Stimulated activated CD4-positive, alpha-beta T cell treated with anti-CD3 and anti-CD28 coated beads, Interleukin-15, amount 100 ng/mL, for 48 hours (primary cell): Measurements from ENCODE around the gene CCND1.
"Not testable (repeated sequence)": the region's sequence is repeated elsewhere in the genome, so short reads cannot be mapped to it uniquely, and the experiment has no call there.

ENCODE experiments used
- DNase-seq, 2 donors: peaks; one replicate each; pipeline ENCODE4 v3.0.0-alpha.2; 2020; ENCODE audit warnings: low read depth in 2 of 2

CCND1 gene

DNA sequence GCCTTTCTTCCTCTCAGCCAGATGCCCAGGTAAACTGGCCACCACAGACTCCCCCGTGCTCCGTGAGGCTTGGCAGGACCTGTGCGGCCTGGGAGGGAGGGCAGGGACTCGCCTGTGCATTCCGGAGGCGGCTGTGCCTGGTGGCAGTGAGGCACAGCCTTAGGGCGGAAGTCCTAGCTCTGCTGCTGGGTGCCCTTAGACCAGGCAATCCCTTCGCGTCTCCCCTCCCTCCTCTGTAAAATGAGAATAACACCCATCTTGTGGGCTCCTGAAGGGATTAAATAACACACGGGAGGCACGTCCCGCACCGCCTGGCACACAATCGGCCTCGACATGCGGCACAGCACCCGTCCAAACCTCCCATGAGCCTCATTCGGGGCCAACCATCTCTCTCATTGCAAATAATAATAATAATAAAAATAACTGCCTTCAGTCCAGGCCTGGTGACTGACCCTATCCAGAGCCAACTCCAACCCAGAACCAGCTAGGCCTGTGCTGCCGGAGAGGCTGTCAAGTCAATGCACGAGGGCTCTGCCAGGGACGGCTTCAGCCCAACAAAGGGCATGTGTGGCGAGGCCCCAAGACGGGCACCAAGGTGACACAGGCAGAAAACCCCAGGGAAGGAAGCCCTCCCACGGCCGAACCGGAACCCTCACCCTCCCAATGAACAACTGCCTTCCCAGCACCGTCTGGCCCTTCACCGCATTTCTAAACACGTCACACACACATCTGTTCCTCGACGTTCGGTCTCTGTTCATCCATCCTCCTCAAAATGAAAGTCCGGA lies 26.0 kb downstream of the CCND1 start:
- DNase-seq = no peak

- DNase-seq = no peak
These were observed 27.0 kb downstream of the CCND1 start for GRCh38 chr11:69667619-69668604.

- DNase-seq = no peak
These were observed 28.5 kb downstream of the CCND1 start for GRCh38 chr11:69669486-69669885.

- peak in 1 of 2 donors; percentile 45 for DNase-seq
These were observed 29.3 kb downstream of the CCND1 start for GRCh38 chr11:69670158-69670845.

- DNase-seq = no peak
These were observed 30.9 kb downstream of the CCND1 start for GRCh38 chr11:69671734-69672465.

GRCh38 chr11:69674267-69674885 lies 33.4 kb downstream of the CCND1 start:
- no peak for DNase-seq

DNA sequence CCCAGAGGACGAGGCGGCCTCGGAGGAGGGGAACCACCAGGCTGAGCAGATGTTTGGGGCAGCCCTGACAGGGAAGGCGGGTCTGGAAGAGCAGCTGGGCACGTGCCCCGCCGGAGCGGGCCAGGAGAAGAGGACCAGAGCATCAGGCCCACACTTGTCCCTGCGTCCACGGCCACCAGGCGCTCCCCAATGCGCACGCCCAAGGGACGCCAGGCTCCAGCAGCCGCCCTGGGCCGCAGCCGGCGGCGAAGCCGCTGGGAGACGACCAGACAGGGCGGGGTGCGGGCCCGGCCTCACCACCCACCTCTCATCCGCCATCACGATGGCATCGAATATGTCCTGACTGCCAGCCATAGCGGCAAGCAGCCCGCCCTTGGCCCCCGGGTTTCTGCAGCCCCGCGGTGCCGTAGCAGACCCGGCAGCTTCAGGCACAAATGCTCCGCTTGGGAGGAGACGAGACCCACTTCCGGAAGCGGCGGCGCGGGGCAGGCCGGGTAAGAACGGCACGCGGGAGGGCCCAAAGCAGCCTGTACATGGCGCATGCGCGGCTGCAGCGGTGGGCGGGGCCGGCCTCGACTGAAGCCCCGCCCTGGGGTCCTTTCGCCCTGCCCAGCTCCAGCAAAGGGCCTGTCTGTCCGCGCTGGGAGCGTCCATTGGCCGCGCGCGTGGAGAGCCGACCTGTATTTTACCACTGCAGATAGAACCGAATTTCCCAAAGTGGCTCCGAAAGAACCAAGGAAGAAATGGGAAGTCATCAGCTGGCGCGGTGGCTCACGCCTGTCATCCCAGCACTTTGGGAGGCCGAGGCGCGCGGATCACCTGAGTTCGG lies 34.1 kb downstream of the CCND1 start, which contains the start of gene LTO1:
Gene LTO1 (minus strand): TSS at position 468 of the 829 bp plus-strand sequence. CDS start 114 bp downstream, at position 354.
- DNase-seq = peak; percentile 89 to 94

- DNase-seq = no peak
These were observed 36.8 kb downstream of the CCND1 start for GRCh38 chr11:69677749-69678148.

- no peak for DNase-seq
These were observed 39.7 kb downstream of the CCND1 start for GRCh38 chr11:69680688-69681087.

DNA sequence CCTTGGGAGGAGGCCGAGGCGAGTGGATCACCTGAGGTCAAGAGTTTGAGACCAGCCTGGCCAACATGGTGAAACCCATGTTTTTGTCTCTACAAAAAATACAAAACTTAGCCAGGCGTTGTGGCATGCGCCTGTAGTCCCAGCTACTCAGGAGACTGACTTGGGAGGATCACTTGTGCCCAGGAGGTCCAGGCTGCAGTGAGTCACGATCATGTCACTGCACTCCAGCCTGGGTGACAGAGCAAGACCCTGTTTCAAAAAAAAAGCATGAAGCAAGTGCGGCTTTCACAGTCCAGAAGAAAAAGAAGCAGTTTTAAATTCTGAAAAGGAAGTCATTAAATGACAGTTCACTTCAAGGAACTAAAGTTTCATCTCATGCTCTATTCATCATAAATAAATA lies 41.3 kb downstream of the CCND1 start:
- DNase-seq = no peak

DNA sequence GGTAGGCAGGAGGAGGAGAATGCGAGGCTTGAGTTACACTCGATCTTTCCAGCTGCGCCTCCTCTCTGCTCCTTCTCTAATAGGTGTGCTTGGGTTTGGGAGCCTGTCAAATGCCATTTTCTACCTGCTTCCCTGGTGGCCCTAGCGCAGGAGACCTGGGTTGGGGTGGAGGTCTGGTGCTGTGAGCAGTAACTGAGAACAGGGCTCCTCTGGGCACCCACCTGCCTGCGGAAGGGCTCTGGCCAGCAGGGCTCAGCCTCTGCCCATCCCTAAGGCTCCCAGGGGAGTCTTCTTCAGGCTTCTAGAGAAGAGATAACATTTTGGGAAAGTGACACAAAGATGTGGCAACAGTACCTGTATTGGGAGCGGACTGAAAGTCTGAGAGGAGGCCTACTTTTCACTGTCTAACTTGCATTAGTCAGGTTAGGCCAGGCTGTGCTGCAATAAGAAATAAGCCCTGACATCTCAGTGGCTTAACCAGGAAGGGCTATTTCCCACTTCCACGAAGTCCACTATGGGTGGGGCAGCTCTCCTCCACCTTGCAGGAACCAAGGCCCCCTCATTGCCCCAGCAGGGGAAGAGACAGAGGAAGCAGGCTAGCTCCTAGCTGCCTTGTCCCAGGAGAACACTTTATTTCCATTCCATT lies 41.8 kb downstream of the CCND1 start:
- DNase-seq = no peak

GRCh38 chr11:69683764-69684333 lies 42.9 kb downstream of the CCND1 start:
- no peak for DNase-seq

GRCh38 chr11:69684651-69685050 lies 43.7 kb downstream of the CCND1 start:
- no peak for DNase-seq

DNA sequence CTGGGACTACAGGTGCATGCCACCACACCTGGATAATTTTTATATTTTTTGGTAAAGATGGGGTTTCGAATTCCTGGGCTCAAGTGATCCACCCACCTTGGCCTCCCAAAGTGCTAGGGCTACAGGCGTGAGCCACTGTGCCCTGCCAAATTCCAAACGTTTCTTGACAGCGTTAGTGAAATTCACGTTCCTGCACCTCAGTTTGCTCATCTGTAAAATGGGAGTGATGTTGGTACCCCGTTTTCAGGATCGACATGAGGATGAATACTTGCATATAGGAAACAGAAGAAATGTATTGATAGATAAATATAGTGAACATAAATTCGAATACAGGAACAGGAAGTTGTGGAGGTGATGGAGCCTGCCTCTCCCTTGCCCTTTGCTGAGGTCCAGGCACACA lies 44.4 kb downstream of the CCND1 start:
- DNase-seq = no peak

DNA sequence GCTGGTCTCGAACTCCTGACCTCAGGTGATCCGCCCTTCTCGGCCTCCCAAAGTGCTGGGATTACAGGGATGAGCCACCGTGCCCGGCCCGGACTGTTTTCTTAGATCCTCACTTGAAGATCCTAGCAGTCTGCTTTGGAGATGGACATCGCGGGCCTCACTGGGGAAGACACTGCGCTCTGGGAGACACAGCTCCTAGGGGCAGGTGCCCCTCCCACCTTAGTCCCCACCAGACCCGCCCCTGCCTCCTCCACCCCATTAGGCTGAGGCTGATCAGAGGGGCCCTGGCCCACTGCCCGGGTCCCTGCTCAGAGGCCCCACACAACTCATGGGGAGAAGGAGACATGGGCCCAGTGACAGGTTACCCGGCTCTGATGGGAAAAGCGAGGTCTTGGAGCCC lies 45.5 kb downstream of the CCND1 start:
- no peak for DNase-seq

GRCh38 chr11:69686856-69687255 lies 45.9 kb downstream of the CCND1 start:
- DNase-seq = no peak

GRCh38 chr11:69687969-69688771 lies 47.2 kb downstream of the CCND1 start:
- not testable (repeated sequence) for DNase-seq
